H9 (cell line): ENCODE data around the gene SLC44A3. TPM values are rescaled to one million over a fixed set of nuclear protein-coding genes. Genes with fewer than 3 reads are reported as not detected.

Experiments used
- DNase-seq: peaks from one replicate; pipeline ENCODE4 v3.0.0-alpha.2; 2017
- H2AFZ ChIP-seq: one replicate; pipeline ENCODE4 v1.6.1; 2013; ENCODE audit warnings: mild to moderate bottlenecking, low read length, control low read depth, moderate library complexity
- H2AK5ac ChIP-seq: 2 replicates; pipeline ENCODE4 v1.6.1; 2013; ENCODE audit warnings: low read length, control low read depth, mixed read lengths; ENCODE audit not compliant: insufficient read length
- H2BK120ac ChIP-seq: one replicate; pipeline ENCODE4 v1.6.1; 2013; ENCODE audit warnings: low read depth, mild to moderate bottlenecking, low read length, control low read depth, inconsistent platforms; ENCODE audit not compliant: poor library complexity, severe bottlenecking
- H2BK12ac ChIP-seq: 2 replicates; pipeline ENCODE4 v1.6.1; 2013; ENCODE audit warnings: low read length, control low read depth, mixed read lengths, low read depth; ENCODE audit not compliant: insufficient read length
- H2BK15ac ChIP-seq: 2 replicates; pipeline ENCODE4 v1.6.1; 2013; ENCODE audit warnings: low read depth, low read length, control low read depth
- H2BK20ac ChIP-seq: one replicate; pipeline ENCODE4 v1.6.1; 2013; ENCODE audit warnings: low read depth, mild to moderate bottlenecking, low read length, control low read depth, inconsistent platforms; ENCODE audit not compliant: poor library complexity, severe bottlenecking
- H2BK5ac ChIP-seq: 2 replicates; pipeline ENCODE4 v1.6.1; 2013; ENCODE audit warnings: low read length, control low read depth, mixed read lengths; ENCODE audit not compliant: insufficient read length
- H3K14ac ChIP-seq: 2 replicates; pipeline ENCODE4 v1.6.1; 2013; ENCODE audit warnings: low read length, control low read depth; ENCODE audit not compliant: insufficient read depth
- H3K18ac ChIP-seq: 2 replicates; pipeline ENCODE4 v1.6.1; 2013; ENCODE audit warnings: low read depth, mild to moderate bottlenecking, mixed read lengths, low read length, control low read depth; ENCODE audit not compliant: insufficient read length
- H3K23ac ChIP-seq: 2 replicates; pipeline ENCODE4 v1.6.1; 2013; ENCODE audit warnings: low read length, control low read depth, mixed read lengths, low read depth; ENCODE audit not compliant: insufficient read length
- H3K23me2 ChIP-seq: 2 replicates; pipeline ENCODE4 v1.6.1; 2013; ENCODE audit warnings: low read depth, mild to moderate bottlenecking, mixed read lengths, low read length, control low read depth; ENCODE audit not compliant: insufficient read length, poor library complexity, severe bottlenecking
- H3K27ac ChIP-seq: 2 replicates; pipeline ENCODE4 v1.5.1; 2013; ENCODE audit warnings: low read length, control low read depth, mixed read lengths, low read depth; ENCODE audit not compliant: insufficient read length
- H3K27me3 ChIP-seq: 2 replicates; pipeline ENCODE4 v1.6.1; 2013; ENCODE audit warnings: low read length, control low read depth, inconsistent platforms; ENCODE audit not compliant: insufficient read depth
- H3K4ac ChIP-seq: 2 replicates; pipeline ENCODE4 v1.6.1; 2013; ENCODE audit warnings: low read depth, mild to moderate bottlenecking, control low read depth, inconsistent platforms, low read length, moderate library complexity
- H3K4me1 ChIP-seq: 2 replicates; pipeline ENCODE4 v1.6.1; 2013; ENCODE audit warnings: low read length, control low read depth, inconsistent platforms; ENCODE audit not compliant: insufficient read depth
- H3K4me2 ChIP-seq: 2 replicates; pipeline ENCODE4 v1.6.1; 2013; ENCODE audit warnings: low read length, control low read depth, mixed read lengths; ENCODE audit not compliant: insufficient read length, insufficient read depth
- H3K56ac ChIP-seq: 2 replicates; pipeline ENCODE4 v1.6.1; 2013; ENCODE audit warnings: low read depth, mild to moderate bottlenecking, mixed read lengths, low read length, control low read depth; ENCODE audit not compliant: insufficient read length
- H3K79me1 ChIP-seq: 2 replicates; pipeline ENCODE4 v1.6.1; 2013; ENCODE audit warnings: low read depth, mild to moderate bottlenecking, moderate library complexity, low read length, control low read depth, inconsistent platforms; ENCODE audit not compliant: insufficient read depth, poor library complexity, severe bottlenecking
- H3K79me2 ChIP-seq: 2 replicates; pipeline ENCODE4 v1.6.1; 2013; ENCODE audit warnings: low read length, control low read depth, inconsistent platforms; ENCODE audit not compliant: insufficient read depth
- H3K9ac ChIP-seq: 2 replicates; pipeline ENCODE4 v1.6.1; 2013; ENCODE audit warnings: low read length, control low read depth, mixed read lengths; ENCODE audit not compliant: insufficient read length; ENCODE audit errors: extremely low read depth
- H3K9me3 ChIP-seq: one replicate; pipeline ENCODE4 v1.6.1; 2013; ENCODE audit warnings: low read depth, low read length, inconsistent platforms; ENCODE audit not compliant: control insufficient read depth
- H3T11ph ChIP-seq: one replicate; pipeline ENCODE4 v1.6.1; 2013; ENCODE audit warnings: mild to moderate bottlenecking, low read length, control low read depth, inconsistent platforms
- H4K20me1 ChIP-seq: one replicate; pipeline ENCODE4 v1.6.1; 2013; ENCODE audit not compliant: control insufficient read depth, insufficient read length, insufficient read depth
- H4K5ac ChIP-seq: 2 replicates; pipeline ENCODE4 v1.6.1; 2013; ENCODE audit warnings: low read depth, mild to moderate bottlenecking, mixed read lengths, low read length, control low read depth; ENCODE audit not compliant: insufficient read length
- H4K8ac ChIP-seq: replicated peaks from 2 replicates; pipeline ENCODE4 v1.6.1; 2013; ENCODE audit warnings: low read length, control low read depth, mixed read lengths, low read depth; ENCODE audit not compliant: insufficient read length
- H4K91ac ChIP-seq: 2 replicates; pipeline ENCODE4 v1.6.1; 2013; ENCODE audit warnings: low read depth, mild to moderate bottlenecking, moderate library complexity, mixed read lengths, low read length, control low read depth; ENCODE audit not compliant: insufficient read length
- H3K27ac Mint-ChIP-seq, 3 experiments: 2 replicates in 2 of 3; 3 replicates in 1 of 3; pipeline ENCODE4 v1.8.0; 2020 to 2021; ENCODE audit warnings: mixed read lengths in 3 of 3, mild to moderate bottlenecking in 1 of 3, moderate library complexity in 1 of 3
- H3K27me3 Mint-ChIP-seq: 2 replicates; pipeline ENCODE4 v1.8.0; 2021; ENCODE audit warnings: low read depth, mild to moderate bottlenecking, moderate library complexity, mixed read lengths
- H3K36me3 Mint-ChIP-seq, 3 experiments: 2 replicates in 2 of 3; 3 replicates in 1 of 3; pipeline ENCODE4 v1.8.0; 2020 to 2021; ENCODE audit warnings: low read depth in 3 of 3, mixed read lengths in 3 of 3; ENCODE audit not compliant: insufficient read depth in 1 of 3
- H3K4me1 Mint-ChIP-seq, 2 experiments: 2 replicates each; pipeline ENCODE4 v1.8.0; 2020; ENCODE audit warnings: mixed read lengths in 2 of 2
- H3K4me3 Mint-ChIP-seq, 2 experiments: 2 replicates in 1 of 2; 3 replicates in 1 of 2; pipeline ENCODE4 v1.8.0; 2020 to 2021; ENCODE audit warnings: mild to moderate bottlenecking in 2 of 2, mixed read lengths in 2 of 2, moderate library complexity in 1 of 2
- H3K9me3 Mint-ChIP-seq, 2 experiments: 2 replicates in 1 of 2; 3 replicates in 1 of 2; pipeline ENCODE4 v1.8.0; 2020; ENCODE audit warnings: mild to moderate bottlenecking in 2 of 2, mixed read lengths in 2 of 2, moderate library complexity in 1 of 2
- WGBS: extraction: QIAGEN DNeasy Blood & Tissue Kit; methylation state at CpG from one replicate; pipeline ENCODE4 v1.1.7; 2013; ENCODE audit warnings: missing lambda C conversion rate, low lambda C conversion rate, mixed read lengths; ENCODE audit not compliant: insufficient read length; ENCODE audit errors: extremely low coverage; 5-methylcytosine and 5-hydroxymethylcytosine counted together
- total RNA-seq: library from RNA; stranded (reverse); gene quantifications from 2 replicates; pipeline ENCODE4 v1.2.1, GENCODE V29; 2021
- TF ChIP-seq, protein P1 (sequence below): fragments of 200-600 bp; sonication (generic); conservative IDR thresholded peaks from 3 replicates; pipeline ENCODE4 v1.8.0; 2021; ENCODE audit warnings: antibody characterized with exemption, mild to moderate bottlenecking

Gene SLC44A3
- total RNA-seq, 1 experiment from 2014 or later, result 5.5 TPM

DNA sequence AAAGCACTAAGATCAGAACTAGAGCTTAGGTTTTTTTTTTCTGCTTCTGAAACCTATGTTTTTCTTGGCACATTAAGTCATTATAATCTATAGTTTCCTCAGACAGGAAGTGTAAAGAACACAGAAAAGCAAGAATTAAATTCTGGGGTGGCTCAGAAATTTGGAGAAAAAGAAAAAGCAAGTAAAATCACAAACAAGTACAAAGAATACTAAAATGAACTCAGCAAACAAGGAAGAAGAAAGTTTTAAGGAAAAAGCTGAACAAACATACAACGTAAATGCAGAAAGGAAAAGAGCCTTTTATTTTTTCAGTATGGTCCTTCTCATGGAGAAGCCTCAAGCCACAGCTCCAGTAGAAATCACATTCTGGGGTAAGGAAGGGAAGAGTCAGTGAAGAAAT lies 115.3 kb downstream of the SLC44A3 start:
- Histone ChIP-seq H3K27ac (no peak overlapping the region), H4K20me1 (no peaks in the 10 kb centered on the region), H3K27me3 (no peaks in the 10 kb centered on the region), H3K4me2 (no peak overlapping the region), H4K91ac (no peak overlapping the region), H2AFZ (no peak overlapping the region), H2AK5ac (no peak overlapping the region), H3K18ac (no peak overlapping the region), H2BK12ac (no peak overlapping the region), H4K5ac (no peak overlapping the region), H2BK5ac (no peak overlapping the region), H3K79me1 (no peaks in the 10 kb centered on the region), H2BK15ac (no peak overlapping the region), H3K9me3 (no peaks in the 10 kb centered on the region), H3K4me1 (peaks cover 5% of the 10 kb centered on the region; the same call in 1 of the 2 replicates), H3K23me2 (no peaks in the 10 kb centered on the region), H2BK120ac (no peak overlapping the region), H2BK20ac (no peak overlapping the region), H3K9ac (no peak overlapping the region), H3K79me2 (no peaks in the 10 kb centered on the region), H3K23ac (no peak overlapping the region), H4K8ac (no peak overlapping the region), H3K4ac (no peak overlapping the region), H3T11ph (no peak overlapping the region), H3K56ac (no peak overlapping the region), H3K14ac (no peak overlapping the region; the same call in 1 of the 2 replicates)
- Mint-ChIP-seq H3K4me3 (no peak overlapping the region), H3K4me1 (peaks cover 29 to 35% of the 10 kb centered on the region in 2 experiments), H3K27me3 (no peaks in the 10 kb centered on the region), H3K36me3 (peaks cover 5 to 12% (median 9%) of the 10 kb centered on the region in 3 experiments; a peak in 6 of 7 replicates), H3K9me3 (no peaks in the 10 kb centered on the region), H3K27ac (peak overlapping the region in 2 of 3 experiments; percentile 9 to 94; a peak in 2 of 7 replicates)
- no CpG with 5 or more reads among the region's 1 CpG for WGBS
- TF ChIP-seq, protein P1, sequence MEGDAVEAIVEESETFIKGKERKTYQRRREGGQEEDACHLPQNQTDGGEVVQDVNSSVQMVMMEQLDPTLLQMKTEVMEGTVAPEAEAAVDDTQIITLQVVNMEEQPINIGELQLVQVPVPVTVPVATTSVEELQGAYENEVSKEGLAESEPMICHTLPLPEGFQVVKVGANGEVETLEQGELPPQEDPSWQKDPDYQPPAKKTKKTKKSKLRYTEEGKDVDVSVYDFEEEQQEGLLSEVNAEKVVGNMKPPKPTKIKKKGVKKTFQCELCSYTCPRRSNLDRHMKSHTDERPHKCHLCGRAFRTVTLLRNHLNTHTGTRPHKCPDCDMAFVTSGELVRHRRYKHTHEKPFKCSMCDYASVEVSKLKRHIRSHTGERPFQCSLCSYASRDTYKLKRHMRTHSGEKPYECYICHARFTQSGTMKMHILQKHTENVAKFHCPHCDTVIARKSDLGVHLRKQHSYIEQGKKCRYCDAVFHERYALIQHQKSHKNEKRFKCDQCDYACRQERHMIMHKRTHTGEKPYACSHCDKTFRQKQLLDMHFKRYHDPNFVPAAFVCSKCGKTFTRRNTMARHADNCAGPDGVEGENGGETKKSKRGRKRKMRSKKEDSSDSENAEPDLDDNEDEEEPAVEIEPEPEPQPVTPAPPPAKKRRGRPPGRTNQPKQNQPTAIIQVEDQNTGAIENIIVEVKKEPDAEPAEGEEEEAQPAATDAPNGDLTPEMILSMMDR, result no peak
- no peak for DNase-seq
